Measurements from ENCODE around the gene MACROD2. TPM values are rescaled to one million over a fixed set of nuclear protein-coding genes. Genes with fewer than 3 reads are reported as not detected.
A peak's percentile ranks its signal among the peaks of the same experiment; 100 is the strongest.

MACROD2 gene
- total and polyA plus RNA-seq, 4 donors = 0.66 to 10.5 (median 3.3) TPM

GRCh38 chr20:14412065-14412681 lies 416.9 kb downstream of the MACROD2 start:
- Histone ChIP-seq H3K9ac (ENCODE audit: low read depth in 1 of 2, low read length in 2 of 2) (no peak overlapping the region), H3K36me3 (ENCODE audit: control insufficient read depth in 4 of 4, insufficient read depth in 3 of 4, low read depth in 1 of 4, low read length in 3 of 4) (no peaks in the 10 kb centered on the region), H3K4me3 (ENCODE audit: low read depth in 1 of 3, low read length in 3 of 3) (no peak overlapping the region), H3K4me1 (ENCODE audit: control insufficient read depth in 4 of 4, insufficient read depth in 4 of 4, low read length in 3 of 4) (peaks cover 3 to 32% (median 10%) of the 10 kb centered on the region in 4 donors), H3K27ac (ENCODE audit: low read depth in 1 of 2, low read length in 2 of 2) (no peak overlapping the region), H3K9me3 (ENCODE audit: control insufficient read depth in 4 of 4, low read length in 3 of 4) (no peaks in the 10 kb centered on the region), H3K27me3 (ENCODE audit: control insufficient read depth in 4 of 4, insufficient read depth in 4 of 4, low read length in 3 of 4) (no peaks in the 10 kb centered on the region)
- TF ChIP-seq NR2F2 (IDR thresholded peaks at IDR 0.05) (no peak), RXRA (IDR thresholded peaks at IDR 0.05) (no peak), ZBTB33 (IDR thresholded peaks at IDR 0.05) (no peak), TAF1 (conservative IDR thresholded peaks at IDR 0.05) (no peak), ATF3 (IDR thresholded peaks at IDR 0.05) (no peak), HNF4G (IDR thresholded peaks at IDR 0.05) (no peak), YY1 (IDR thresholded peaks at IDR 0.05) (no peak), CTCF (IDR thresholded peaks at IDR 0.05; ENCODE audit: low read depth, low read length, missing input control) (no peak), GABPA (IDR thresholded peaks at IDR 0.05 in 1 of 2, conservative IDR thresholded peaks at IDR 0.05 in 1 of 2) (no peak), FOXA2 (IDR thresholded peaks at IDR 0.05) (no peak), JUND (IDR thresholded peaks at IDR 0.05) (no peak), FOXA1 (IDR thresholded peaks at IDR 0.05) (no peak)
- TF ChIP-seq, protein P1, sequence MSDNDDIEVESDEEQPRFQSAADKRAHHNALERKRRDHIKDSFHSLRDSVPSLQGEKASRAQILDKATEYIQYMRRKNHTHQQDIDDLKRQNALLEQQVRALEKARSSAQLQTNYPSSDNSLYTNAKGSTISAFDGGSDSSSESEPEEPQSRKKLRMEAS (IDR thresholded peaks at IDR 0.05) = no peak
- WGBS = 90% methylated on average over 5 of the region's 5 CpGs
- no peak for DNase-seq (ENCODE audit: low spot score)

- H3K27ac ChIP-seq (ENCODE audit: low read depth in 1 of 2, low read length in 2 of 2) = no peak overlapping the region
- TF ChIP-seq HNF4G (IDR thresholded peaks at IDR 0.05) (no peak), YY1 (IDR thresholded peaks at IDR 0.05) (peak; percentile 7)
Observed at GRCh38 chr20:14413835-14414234, 418.5 kb downstream of the MACROD2 start.

GRCh38 chr20:14414560-14414959 lies 419.2 kb downstream of the MACROD2 start:
- H3K9me3 ChIP-seq (ENCODE audit: control insufficient read depth in 4 of 4, low read length in 3 of 4) = no peaks in the 10 kb centered on the region
- no peak overlapping the region for H3K4me3 ChIP-seq (ENCODE audit: low read depth in 1 of 3, low read length in 3 of 3)
- no peak overlapping the region for H3K27ac ChIP-seq (ENCODE audit: low read depth in 1 of 2, low read length in 2 of 2)
- H3K27me3 ChIP-seq (ENCODE audit: control insufficient read depth in 4 of 4, insufficient read depth in 4 of 4, low read length in 3 of 4) = no peaks in the 10 kb centered on the region
- peaks cover 3 to 32% (median 10%) of the 10 kb centered on the region in 4 donors for H3K4me1 ChIP-seq (ENCODE audit: control insufficient read depth in 4 of 4, insufficient read depth in 4 of 4, low read length in 3 of 4)
- no peak for DNase-seq (ENCODE audit: low spot score)
- 84% methylated on average over 2 of the region's 2 CpGs for whole genome bisulfite sequencing
- no peaks in the 10 kb centered on the region for H3K36me3 ChIP-seq (ENCODE audit: control insufficient read depth in 4 of 4, insufficient read depth in 3 of 4, low read depth in 1 of 4, low read length in 3 of 4)
- no peak for TF ChIP-seq TAF1 (conservative IDR thresholded peaks at IDR 0.05)
- TF ChIP-seq SP1 (IDR thresholded peaks at IDR 0.05) = no peak
- no peak for TF ChIP-seq ATF3 (IDR thresholded peaks at IDR 0.05)
- no peak for TF ChIP-seq FOXA2 (IDR thresholded peaks at IDR 0.05)
- no peak for TF ChIP-seq NR2F2 (IDR thresholded peaks at IDR 0.05)
- TF ChIP-seq FOXA1 (IDR thresholded peaks at IDR 0.05) = no peak
- TF ChIP-seq GABPA (IDR thresholded peaks at IDR 0.05 in 1 of 2, conservative IDR thresholded peaks at IDR 0.05 in 1 of 2) = no peak
- TF ChIP-seq HNF4G (IDR thresholded peaks at IDR 0.05) = no peak
- no peak for TF ChIP-seq EGR1 (IDR thresholded peaks at IDR 0.05; ENCODE audit: low read depth in 2 of 2)
- H3K9ac ChIP-seq (ENCODE audit: low read depth in 1 of 2, low read length in 2 of 2) = no peak overlapping the region

More at GRCh38 chr20:14413835-14414234, 418.5 kb downstream of the MACROD2 start:
- H3K4me3 ChIP-seq (ENCODE audit: low read depth in 1 of 3, low read length in 3 of 3) = no peak overlapping the region
- H3K36me3 ChIP-seq (ENCODE audit: control insufficient read depth in 4 of 4, insufficient read depth in 3 of 4, low read depth in 1 of 4, low read length in 3 of 4) = no peaks in the 10 kb centered on the region
- WGBS = 67% methylated on average over 3 of the region's 3 CpGs
- no peaks in the 10 kb centered on the region for H3K27me3 ChIP-seq (ENCODE audit: control insufficient read depth in 4 of 4, insufficient read depth in 4 of 4, low read length in 3 of 4)
- peaks cover 3 to 32% (median 10%) of the 10 kb centered on the region in 4 donors for H3K4me1 ChIP-seq (ENCODE audit: control insufficient read depth in 4 of 4, insufficient read depth in 4 of 4, low read length in 3 of 4)
- DNase-seq (ENCODE audit: low spot score) = no peak
- H3K9ac ChIP-seq (ENCODE audit: low read depth in 1 of 2, low read length in 2 of 2) = no peak overlapping the region
- H3K9me3 ChIP-seq (ENCODE audit: control insufficient read depth in 4 of 4, low read length in 3 of 4) = no peaks in the 10 kb centered on the region

Measured in liver (tissue), 9 donors.